Kidney (tissue), 14 donors: ENCODE measurements around the gene FEV. TPM values are rescaled to one million over a fixed set of nuclear protein-coding genes. Genes with fewer than 3 reads are reported as not detected.
A peak's percentile ranks its signal among the peaks of the same experiment; 100 is the strongest.

ENCODE experiments used
- DNase-seq, 5 donors: peaks; one replicate each; pipeline ENCODE4 v3.0.0-alpha.2; 2013 to 2020
- FAIRE-seq: peaks from 2 replicates; lab custom pipeline; 2012; peaks lifted over from hg19 to GRCh38; lab: Jason Lieb, UNC
- H3K27ac ChIP-seq, 2 donors: one replicate each; pipeline ENCODE4 v1.7.0; 2013; ENCODE audit warnings: low read depth in 2 of 2, low read length in 2 of 2, inconsistent platforms in 1 of 2
- H3K27me3 ChIP-seq: one replicate; pipeline ENCODE4 v1.7.1; 2013; ENCODE audit warnings: low read length, inconsistent platforms; ENCODE audit not compliant: control insufficient read depth, insufficient read depth
- H3K36me3 ChIP-seq, 3 donors: one replicate each; pipeline versions ENCODE4 v1.7.0 to v1.7.1; 2013; ENCODE audit warnings: low read length in 3 of 3, control low read depth in 1 of 3, inconsistent platforms in 1 of 3; ENCODE audit not compliant: insufficient read depth in 3 of 3, control insufficient read depth in 2 of 3
- H3K4me1 ChIP-seq, 3 donors: one replicate each; pipeline versions ENCODE4 v1.7.0 to v1.7.1; 2013; ENCODE audit warnings: low read length in 3 of 3, inconsistent platforms in 1 of 3, low read depth in 1 of 3; ENCODE audit not compliant: control insufficient read depth in 2 of 3, insufficient read depth in 2 of 3
- H3K4me3 ChIP-seq, 3 donors: one replicate each; pipeline versions ENCODE4 v1.7.0 to v1.8.1; 2013; ENCODE audit warnings: low read length in 3 of 3, control low read depth in 1 of 3, inconsistent platforms in 1 of 3
- H3K9ac ChIP-seq, 3 donors: one replicate each; pipeline versions ENCODE4 v1.7.0 to v1.7.1; 2013; ENCODE audit warnings: low read length in 3 of 3, control low read depth in 1 of 3, inconsistent platforms in 1 of 3
- H3K9me3 ChIP-seq, 3 donors: one replicate each; pipeline versions ENCODE4 v1.7.0 to v1.7.1; 2013; ENCODE audit warnings: low read length in 3 of 3, control low read depth in 1 of 3, inconsistent platforms in 1 of 3; ENCODE audit not compliant: control insufficient read depth in 2 of 3, insufficient read depth in 1 of 3
- CTCF ChIP-seq: IDR thresholded peaks from 3 replicates; pipeline ENCODE4 v1.5.1; 2012; ENCODE audit warnings: mild to moderate bottlenecking, moderate library complexity, borderline replicate concordance; ENCODE audit not compliant: insufficient read depth; ENCODE audit errors: extremely low read depth
- intact Hi-C: fragments of 100-400 bp; cut with DNase I; formaldehyde crosslinking; loops from one replicate; pipeline ENCODE4 v1.11.1; 2022
- polyA plus RNA-seq: library from polyadenylated mRNA; stranded (reverse); fragments of 350-450 nt; fragmentation: Illumina TruSeq; extraction: RNeasy Lipid Tissue Mini Kit (QIAGEN cat#74804); gene quantifications from one replicate; pipeline ENCODE4 v1.2.3, GENCODE V29; 2014; ENCODE audit warnings: low read depth, low replicate concordance; ENCODE audit not compliant: insufficient read depth
- total RNA-seq: library from RNA; stranded (reverse); fragmentation: NEBNext Ultra II Directional; extraction: Animal tissue kit (Norgen Biotek cat#: 25700); gene quantifications from one replicate; pipeline ENCODE4 v1.2.1, GENCODE V29; 2021
- donor health status: control.
- donor health status: control.
- donor health status: control.
- donor health status: control.
- donor health status: control.
- donor health status: DM: yes; HTN: yes; CAD: no.
- donor health status: Normal renal cell carcinoma (clear cell type).

FEV gene
- total and polyA plus RNA-seq, 2 donors from 2014 or later: not detected

DNA sequence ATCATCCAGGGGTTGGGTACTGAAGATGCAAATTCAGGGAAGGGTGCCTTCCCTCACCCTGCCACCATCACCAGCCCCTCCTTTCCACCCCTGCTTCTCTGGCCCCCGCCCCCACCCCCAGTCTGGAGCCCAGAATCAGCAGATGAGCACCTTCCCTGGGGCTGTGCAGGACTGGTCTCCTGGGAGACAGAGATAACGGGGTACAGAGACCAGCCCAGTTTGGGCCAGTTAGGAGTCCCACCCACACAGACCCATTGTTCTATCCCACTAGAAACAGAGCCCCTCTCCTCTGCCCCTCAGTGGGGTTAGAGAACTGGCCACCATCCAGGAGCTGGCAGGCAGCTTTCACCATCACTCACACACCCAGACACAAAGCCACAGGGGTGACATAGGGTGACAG is 12.7 kb upstream of the FEV start:
- Histone ChIP-seq H3K4me1 (peaks cover 0 to 18% (median 0%) of the 10 kb centered on the region in 3 donors), H3K36me3 (no peaks in the 10 kb centered on the region), H3K4me3 (no peak overlapping the region), H3K27ac (no peak overlapping the region), H3K9ac (no peak overlapping the region), H3K9me3 (no peaks in the 10 kb centered on the region), H3K27me3 (peaks cover 44% of the 10 kb centered on the region)
- intact Hi-C loops: no loop called here
- FAIRE-seq (no peak), DNase-seq (no peak)
- TF ChIP-seq CTCF: no peak

DNA sequence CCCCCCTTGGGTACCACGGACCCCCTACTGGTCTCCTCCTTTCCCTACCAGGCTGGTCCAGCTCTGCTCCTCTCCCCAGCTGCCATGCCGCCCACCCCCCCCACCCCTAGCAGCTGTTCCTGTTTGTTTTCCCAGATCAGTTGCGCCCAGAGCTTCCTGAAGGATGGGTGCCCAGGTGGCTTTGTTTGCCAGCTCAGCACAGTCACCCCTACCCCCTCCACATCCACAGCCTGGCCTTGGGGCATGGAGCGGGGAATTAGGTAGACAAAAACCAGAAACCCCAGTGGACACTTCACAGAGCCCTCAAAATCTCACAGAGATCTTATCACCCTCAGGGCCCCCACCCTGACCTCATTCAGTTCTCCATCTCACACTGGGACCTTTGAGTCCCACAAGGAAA is 12.0 kb upstream of the FEV start:
- H3K27ac ChIP-seq: no peak overlapping the region
- H3K4me1 ChIP-seq: peaks cover 0 to 11% (median 0%) of the 10 kb centered on the region in 3 donors
- DNase-seq (no peak), FAIRE-seq (no peak)
- H3K9me3 ChIP-seq: no peaks in the 10 kb centered on the region
- H3K27me3 ChIP-seq: peaks cover 49% of the 10 kb centered on the region
- H3K4me3 ChIP-seq: no peak overlapping the region
- no peak overlapping the region for H3K9ac ChIP-seq
- intact Hi-C loops: no loop called here
- no peak for TF ChIP-seq CTCF
- H3K36me3 ChIP-seq: no peaks in the 10 kb centered on the region

- Histone ChIP-seq H3K27ac (no peak overlapping the region), H3K36me3 (no peaks in the 10 kb centered on the region), H3K9ac (no peak overlapping the region), H3K4me3 (peak overlapping the region in 1 of 3 donors; percentile 32), H3K27me3 (peaks cover 56% of the 10 kb centered on the region), H3K9me3 (no peaks in the 10 kb centered on the region), H3K4me1 (peaks cover 0 to 11% (median 0%) of the 10 kb centered on the region in 3 donors)
- intact Hi-C loops: no loop called here
- FAIRE-seq (no peak), DNase-seq (peak; percentile 83 to 93 (median 88))
- peak; percentile 84 for TF ChIP-seq CTCF
Measured at GRCh38 chr2:218995972-218996711, 11.2 kb upstream of the FEV start.
